Measurements from ENCODE around the gene COL5A3.

GRCh38 chr19:10005632-10006334 is 4.5 kb downstream of the COL5A3 start:
- TF ChIP-seq CTCF (IDR thresholded peaks at IDR 0.05), result no peak
- no peak for TF ChIP-seq POLR2A (IDR thresholded peaks at IDR 0.05)

All from testis (tissue), 2 donors.